NOMO-1 treated with DMSO at 0.1 percent for 48 hours (cell line): Measurements from ENCODE around the gene POLRMT.
"Not testable (repeated sequence)": the region's sequence is repeated elsewhere in the genome, so short reads cannot be mapped to it uniquely, and the experiment has no call there.

ENCODE experiments used
- DNase-seq: peaks from one replicate; lab custom pipeline; 2025; ENCODE audit not compliant: unreplicated experiment; lab: John Stamatoyannopoulos, UW

The POLRMT gene

GRCh38 chr19:595326-596262, 37.7 kb downstream of the POLRMT start:
- no peak for DNase-seq

DNA sequence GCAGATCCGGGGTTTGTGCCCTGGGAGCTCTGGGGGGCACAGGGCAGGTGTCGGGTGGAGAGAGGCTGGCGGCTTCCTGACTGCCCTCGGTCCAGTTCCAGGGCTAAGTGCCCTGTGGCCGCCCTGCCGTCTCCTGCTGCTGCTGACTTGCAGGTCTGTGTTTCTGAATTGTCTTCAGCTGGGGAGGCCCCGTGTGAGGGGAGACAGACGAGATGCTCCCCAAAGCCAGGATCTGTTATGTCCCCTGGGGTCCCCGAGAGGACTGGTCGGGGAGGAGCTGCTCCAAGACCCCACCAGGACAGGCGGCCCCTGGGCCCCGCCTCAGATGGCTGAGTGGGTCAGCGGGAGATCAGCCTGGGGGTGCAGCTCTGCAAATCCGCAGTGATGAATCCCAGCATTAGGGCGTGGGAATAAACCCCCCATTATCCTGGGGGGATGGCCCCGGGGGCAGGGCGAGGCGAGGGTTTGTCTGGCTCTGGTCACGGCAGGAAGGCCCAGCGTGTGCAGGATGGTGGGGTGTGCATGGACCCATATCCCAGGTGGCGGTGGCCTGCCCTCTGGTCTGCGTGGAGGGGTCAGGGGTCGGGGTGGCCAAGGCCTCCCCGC, 39.0 kb downstream of the POLRMT start:
- DNase-seq = no peak

- no peak for DNase-seq
Observed at GRCh38 chr19:593505-593904, 39.8 kb downstream of the POLRMT start.

DNA sequence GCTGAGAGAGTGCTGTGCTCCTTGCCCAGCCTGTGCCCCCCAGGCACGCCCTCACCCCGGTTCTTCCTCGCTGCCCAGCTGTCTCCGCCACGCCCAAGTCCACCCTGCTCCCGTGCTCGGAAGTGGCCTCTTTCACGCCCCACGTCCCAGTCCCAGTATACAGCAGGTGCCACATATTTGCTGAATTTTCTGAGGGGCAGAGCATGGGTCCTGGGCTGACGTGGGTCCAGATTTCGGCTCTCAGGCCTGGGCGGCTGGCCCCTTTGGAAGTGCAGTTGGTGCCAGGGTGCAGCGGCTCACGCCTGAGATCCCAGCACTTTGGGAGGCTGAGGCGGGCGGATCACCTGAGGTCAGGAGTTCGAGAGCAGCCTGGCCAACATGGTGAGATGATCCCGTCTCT, 40.3 kb downstream of the POLRMT start:
- DNase-seq = no peak

DNA sequence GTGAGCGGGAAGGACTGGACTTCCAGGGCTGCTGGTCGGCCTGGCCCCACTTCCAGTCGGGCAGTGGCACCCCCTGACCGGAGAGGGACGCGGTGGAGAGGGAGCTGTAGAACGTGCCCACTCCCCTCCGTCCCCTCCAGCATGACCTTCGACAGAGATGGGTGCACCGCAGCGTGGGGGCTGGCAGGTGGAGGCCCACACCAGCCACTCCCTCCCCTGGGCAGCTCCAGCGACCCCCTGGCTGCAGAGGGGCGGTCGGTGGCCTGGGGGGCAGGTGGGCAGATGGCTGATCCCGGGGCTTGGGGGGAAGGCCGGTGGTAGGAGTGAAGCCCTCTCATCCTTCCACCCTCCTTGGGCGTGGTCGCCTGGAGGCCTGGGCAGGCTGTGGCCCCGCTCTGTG, 41.2 kb downstream of the POLRMT start:
- no peak for DNase-seq

DNA sequence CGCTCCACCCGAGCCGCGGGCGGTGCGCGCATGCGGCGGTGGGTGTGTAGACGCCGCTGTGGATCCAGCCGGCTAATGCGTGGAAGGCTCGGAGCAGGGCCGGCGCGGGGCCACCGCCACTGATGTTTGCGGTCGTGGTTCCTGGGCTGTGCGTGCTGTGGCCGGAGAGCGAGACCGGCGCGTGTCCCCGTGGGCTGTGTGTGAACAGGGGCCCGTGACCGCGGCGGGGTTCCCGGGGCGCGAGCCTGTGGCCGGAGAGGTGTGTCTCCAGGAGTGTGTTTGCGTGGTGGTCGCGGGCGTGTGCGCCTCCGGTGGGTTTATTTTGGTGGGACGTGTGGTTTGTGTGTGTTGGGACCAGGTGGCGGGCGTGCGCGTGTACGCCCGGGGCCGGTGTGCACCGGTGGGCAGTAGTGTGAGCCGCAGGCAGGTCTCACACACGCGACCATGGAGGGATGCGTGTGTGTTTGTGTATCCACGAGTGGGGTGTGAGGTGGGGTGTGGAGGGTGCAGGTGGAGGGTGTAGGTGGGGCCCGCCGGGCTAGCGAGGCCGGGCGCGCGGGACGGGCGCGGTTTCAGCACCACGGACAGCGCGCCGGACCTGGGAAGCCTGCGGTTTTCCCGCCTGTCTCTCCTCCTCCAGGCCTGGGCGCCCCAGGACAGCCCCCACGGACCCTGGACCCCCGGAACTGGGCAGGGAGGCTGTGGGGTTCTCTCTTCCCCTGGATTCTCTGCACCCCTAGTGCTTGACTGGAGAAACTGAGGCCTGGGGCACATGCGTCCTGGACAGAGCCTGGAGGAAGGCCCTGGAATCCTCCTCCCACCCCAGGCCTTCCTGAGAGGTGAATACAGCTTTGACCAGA, 42.0 kb downstream of the POLRMT start:
- no peak for DNase-seq

GRCh38 chr19:590750-591098, 42.6 kb downstream of the POLRMT start:
- no peak for DNase-seq

DNA sequence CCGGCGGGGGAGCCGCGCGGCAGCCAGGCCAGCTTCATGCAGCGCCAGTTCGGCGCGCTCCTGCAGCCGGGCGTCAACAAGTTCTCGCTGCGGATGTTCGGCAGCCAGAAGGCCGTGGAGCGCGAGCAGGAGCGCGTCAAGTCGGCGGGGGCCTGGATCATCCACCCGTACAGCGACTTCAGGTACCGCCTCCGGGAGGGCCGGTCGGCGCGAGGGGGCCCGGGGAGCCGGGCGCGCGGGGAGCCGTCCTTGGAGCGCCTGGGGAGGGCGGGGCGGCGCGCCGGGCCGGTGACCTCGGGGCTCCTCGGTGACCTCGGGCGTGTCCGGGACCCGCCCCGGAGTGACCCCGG, 43.0 kb downstream of the POLRMT start:
- no peak for DNase-seq

DNA sequence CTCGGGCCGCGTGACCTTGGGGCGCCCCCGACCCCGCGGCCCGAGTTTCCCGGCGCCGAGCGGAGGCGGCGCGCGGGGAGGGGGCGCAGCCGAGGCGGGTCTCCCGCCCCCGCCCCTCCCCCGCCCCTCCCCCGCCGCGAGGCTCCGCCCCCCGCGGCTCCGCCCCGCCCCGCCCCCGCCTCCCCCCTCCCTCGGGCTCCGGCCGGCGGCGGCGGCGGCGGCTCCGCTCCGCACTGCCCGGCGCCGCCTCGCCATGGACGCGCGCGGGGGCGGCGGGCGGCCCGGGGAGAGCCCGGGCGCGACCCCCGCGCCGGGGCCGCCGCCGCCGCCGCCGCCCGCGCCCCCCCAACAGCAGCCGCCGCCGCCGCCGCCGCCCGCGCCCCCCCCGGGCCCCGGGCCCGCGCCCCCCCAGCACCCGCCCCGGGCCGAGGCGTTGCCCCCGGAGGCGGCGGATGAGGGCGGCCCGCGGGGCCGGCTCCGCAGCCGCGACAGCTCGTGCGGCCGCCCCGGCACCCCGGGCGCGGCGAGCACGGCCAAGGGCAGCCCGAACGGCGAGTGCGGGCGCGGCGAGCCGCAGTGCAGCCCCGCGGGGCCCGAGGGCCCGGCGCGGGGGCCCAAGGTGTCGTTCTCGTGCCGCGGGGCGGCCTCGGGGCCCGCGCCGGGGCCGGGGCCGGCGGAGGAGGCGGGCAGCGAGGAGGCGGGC, 43.5 kb downstream of the POLRMT start, which contains the start of gene HCN2:
HCN2 (plus strand) TSS at position 189 of the 703 bp plus-strand sequence; CDS start at position 254, 65 bp downstream.
- DNase-seq = no peak

- no peak for DNase-seq
Observed at GRCh38 chr19:588741-589692, 44.3 kb downstream of the POLRMT start.

- DNase-seq = peak; percentile 52
Observed at GRCh38 chr19:588093-588740, 45.1 kb downstream of the POLRMT start.

- no peak for DNase-seq
Observed at GRCh38 chr19:585551-586110, 47.7 kb downstream of the POLRMT start.

- DNase-seq = not testable (repeated sequence)
Observed at GRCh38 chr19:585146-585545, 48.2 kb downstream of the POLRMT start.

DNA sequence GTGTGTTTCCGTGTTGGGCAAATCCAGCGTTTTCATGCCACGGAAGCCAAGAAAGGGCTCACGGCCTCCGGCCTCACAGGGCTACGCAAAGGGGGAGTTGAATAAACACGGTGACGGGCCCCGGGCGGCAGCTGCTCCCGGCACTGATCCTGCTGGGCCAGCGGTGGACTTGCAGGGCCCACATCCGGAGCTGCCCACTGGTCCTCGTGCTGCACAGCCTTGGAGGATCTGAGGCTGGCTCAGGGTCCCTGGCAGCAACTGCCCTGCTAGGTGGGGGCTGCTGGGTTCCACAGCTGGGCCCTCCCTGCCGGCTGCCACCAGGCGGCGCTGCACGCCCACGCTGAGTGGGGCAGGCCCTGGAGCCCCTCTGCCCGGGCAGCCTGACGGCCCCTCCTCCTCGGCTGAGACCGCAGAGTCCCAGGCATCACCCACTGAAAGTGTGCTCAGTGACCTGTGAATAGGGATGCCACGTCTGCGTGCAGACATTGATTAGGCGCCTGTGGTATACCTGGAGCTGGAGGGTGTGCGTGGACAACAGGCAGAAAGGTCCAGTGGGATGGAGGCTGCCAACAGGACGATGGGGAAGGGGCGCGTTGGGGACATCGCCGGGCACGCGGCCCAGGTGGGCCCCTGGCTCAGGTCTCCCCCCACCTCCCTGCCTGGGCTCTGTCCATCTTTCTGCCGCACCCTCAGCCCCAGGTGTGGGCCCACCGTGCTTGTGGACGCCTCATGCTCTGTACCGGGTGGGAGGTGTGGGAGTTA, 48.9 kb downstream of the POLRMT start:
- DNase-seq = no peak

DNA sequence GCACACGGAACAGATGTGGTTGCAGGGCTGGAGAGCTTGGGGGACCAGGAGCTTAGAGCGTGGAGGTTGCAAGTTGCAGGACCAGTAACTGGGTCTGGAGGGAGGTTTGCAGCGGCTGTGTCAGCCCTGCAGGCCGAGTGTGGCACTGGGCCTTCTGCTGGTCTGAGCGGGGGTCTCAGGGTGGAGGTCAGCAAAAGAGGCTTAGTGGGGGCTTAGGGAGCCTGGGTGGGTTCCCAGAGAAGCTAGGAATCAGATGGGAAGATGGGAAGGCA, 49.4 kb downstream of the POLRMT start:
- DNase-seq = no peak

- no peak for DNase-seq
Observed at GRCh38 chr19:583198-583967, 50.0 kb downstream of the POLRMT start.

- DNase-seq = no peak
Observed at GRCh38 chr19:582497-583197, 50.7 kb downstream of the POLRMT start.
